ENCODE measurements around the gene PCDHGC5.

- TF ChIP-seq, protein P1, sequence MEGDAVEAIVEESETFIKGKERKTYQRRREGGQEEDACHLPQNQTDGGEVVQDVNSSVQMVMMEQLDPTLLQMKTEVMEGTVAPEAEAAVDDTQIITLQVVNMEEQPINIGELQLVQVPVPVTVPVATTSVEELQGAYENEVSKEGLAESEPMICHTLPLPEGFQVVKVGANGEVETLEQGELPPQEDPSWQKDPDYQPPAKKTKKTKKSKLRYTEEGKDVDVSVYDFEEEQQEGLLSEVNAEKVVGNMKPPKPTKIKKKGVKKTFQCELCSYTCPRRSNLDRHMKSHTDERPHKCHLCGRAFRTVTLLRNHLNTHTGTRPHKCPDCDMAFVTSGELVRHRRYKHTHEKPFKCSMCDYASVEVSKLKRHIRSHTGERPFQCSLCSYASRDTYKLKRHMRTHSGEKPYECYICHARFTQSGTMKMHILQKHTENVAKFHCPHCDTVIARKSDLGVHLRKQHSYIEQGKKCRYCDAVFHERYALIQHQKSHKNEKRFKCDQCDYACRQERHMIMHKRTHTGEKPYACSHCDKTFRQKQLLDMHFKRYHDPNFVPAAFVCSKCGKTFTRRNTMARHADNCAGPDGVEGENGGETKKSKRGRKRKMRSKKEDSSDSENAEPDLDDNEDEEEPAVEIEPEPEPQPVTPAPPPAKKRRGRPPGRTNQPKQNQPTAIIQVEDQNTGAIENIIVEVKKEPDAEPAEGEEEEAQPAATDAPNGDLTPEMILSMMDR (IDR thresholded peaks at IDR 0.05), result no peak
- TF ChIP-seq EZH2phosphoT487 (IDR thresholded peaks at IDR 0.05), result peak; percentile 33
- TF ChIP-seq EZH2 (IDR thresholded peaks at IDR 0.05), result no peak
These were observed 12.6 kb upstream of the PCDHGC5 start for GRCh38 chr5:141476132-141476911.

All from neural progenitor cell (in vitro differentiated cells).